HG03135 (cell line): ENCODE data around the gene IFI44.

Source experiments
- ATAC-seq: cut with Tn5 transposase; IDR thresholded peaks from one replicate; pipeline ENCODE4 v1.9.1; 2021; ENCODE audit warnings: mild to moderate bottlenecking, moderate library complexity; ENCODE audit not compliant: unreplicated experiment

Gene IFI44

GRCh38 chr1:78651241-78651640, 1.6 kb downstream of the IFI44 start:
- ATAC-seq: no peak

DNA sequence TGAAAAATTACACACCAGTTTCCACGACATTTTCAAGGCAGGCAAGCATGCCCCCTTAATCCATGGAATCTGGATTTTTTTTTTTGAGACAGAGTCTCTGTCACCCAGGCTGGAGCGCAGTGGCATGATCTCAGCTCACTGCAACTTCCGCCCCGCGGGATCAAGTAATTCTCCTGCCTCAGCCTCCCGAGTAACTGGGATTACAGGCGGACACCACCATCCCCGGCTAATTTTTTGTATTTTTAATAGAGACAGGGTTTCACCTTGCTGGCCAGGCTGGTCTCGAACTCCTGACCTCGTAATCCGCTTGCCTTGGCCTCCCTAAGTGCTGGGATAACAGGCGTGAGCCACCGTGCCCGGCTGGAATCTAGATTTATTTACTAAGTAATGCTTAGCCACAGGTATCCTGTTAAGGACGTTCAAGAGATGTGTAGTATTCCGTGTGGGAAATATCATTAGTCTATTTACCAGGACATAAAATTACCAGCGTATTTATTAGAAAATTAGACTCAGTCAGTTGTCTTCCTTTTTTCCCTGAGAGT, 2.5 kb downstream of the IFI44 start:
- no peak for ATAC-seq

DNA sequence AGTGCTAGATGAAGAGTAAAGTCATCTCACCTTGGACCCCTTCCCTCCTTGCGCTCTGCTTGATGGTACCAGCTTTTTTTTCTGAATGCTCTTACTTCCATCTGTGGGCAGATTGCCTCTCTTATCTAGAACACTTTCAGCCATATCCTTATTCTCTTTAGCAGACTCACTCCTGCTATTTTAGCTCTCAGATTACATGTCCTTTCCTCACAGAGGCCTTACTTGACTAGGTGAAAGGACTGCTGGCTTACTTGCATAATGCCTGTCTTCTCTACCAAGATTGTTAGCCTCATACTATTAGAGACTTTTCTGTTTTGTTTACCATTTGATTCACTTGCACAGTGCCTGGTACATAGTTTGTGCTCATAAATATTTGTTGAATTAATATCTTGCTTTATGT, 9.3 kb downstream of the IFI44 start:
- no peak for ATAC-seq

GRCh38 chr1:78663923-78664322, 14.3 kb downstream of the IFI44 start:
- ATAC-seq: no peak

DNA sequence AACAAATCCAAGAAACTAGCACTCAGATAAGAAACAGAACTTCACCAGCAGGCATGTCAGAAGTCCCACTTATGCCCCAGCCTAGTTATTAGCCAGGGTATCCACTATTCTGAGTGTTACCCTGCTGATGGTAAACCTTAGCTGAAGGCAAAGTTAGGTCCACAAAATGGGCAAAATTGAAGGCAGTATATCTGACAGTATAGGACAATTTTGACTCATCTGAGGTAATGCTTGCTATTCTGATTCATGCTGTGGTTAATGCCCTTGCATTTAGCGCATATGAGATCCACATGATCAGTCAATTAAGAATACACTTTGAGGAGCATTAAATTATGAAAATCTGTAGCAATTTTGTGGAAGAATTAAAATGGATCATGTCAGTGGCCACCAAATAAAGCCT, 15.1 kb downstream of the IFI44 start:
- no peak for ATAC-seq

GRCh38 chr1:78665809-78666208, 16.2 kb downstream of the IFI44 start:
- no peak for ATAC-seq

DNA sequence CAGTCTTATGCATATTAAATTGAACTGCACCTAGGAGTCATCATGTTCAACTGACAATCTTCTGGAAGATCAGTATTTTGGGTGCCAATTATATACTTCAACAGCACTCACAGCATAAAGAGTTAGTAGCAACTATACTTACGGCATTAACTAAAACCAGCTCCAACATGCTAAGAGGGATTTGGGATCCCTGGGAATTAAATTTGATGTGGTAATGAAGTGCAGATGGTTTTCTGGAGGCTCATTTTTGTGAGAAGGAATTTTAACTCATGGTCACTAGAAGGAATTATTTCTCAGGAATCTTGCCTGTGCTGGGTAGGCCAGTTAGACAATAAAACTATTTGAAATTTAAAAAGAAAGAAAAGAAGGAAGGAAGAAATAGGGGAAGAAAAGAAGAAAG, 18.3 kb downstream of the IFI44 start:
- no peak for ATAC-seq

- ATAC-seq: no peak
Measured at GRCh38 chr1:78668427-78668826, 18.8 kb downstream of the IFI44 start.

- no peak for ATAC-seq
Measured at GRCh38 chr1:78672428-78672827, 22.8 kb downstream of the IFI44 start.

DNA sequence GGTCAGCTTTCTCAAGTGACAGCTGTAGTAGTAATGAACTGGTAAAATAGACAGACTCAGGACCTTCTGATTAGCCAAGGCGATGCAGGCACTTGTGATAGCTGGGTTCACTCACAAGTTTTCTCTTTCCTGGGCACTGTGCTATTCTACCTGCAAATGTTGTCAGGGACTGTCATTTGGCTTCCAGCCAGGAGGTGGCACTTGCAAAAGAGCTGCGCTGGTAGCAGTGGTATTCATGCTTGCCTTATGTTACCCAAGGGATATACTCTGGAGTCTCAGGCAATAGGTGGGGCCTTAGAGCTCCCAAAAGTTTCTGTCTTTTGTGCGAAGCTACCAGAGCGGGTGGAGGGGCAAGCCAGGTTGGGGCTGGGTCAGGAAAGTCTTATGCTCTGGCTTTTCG, 23.5 kb downstream of the IFI44 start:
- no peak for ATAC-seq

- ATAC-seq: no peak
Measured at GRCh38 chr1:78676347-78676982, 26.8 kb downstream of the IFI44 start.

- ATAC-seq: no peak
Measured at GRCh38 chr1:78676993-78677392, 27.4 kb downstream of the IFI44 start.

- no peak for ATAC-seq
Measured at GRCh38 chr1:78677788-78678187, 28.2 kb downstream of the IFI44 start.

DNA sequence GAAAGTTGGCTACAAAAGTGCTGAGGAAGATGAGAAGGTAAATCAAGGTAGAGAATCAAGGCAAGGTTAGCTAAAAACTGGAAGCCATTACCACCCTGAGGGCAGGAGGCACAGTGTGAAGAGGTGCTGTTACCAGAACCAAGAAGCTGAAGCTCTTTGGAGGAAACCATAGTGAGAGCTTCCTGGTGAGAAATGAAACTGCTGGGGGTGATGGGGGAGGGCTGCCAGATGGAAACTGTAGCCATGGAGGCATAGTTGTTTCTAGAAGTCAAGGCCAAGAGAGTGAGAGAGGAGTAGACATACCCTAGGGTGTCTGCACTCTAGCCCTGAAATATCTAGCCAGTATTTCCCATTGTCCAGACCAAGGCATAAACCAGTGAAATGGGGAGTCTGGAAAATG, 28.7 kb downstream of the IFI44 start:
- peak; percentile 86 for ATAC-seq

GRCh38 chr1:78681265-78681664, 31.6 kb downstream of the IFI44 start:
- ATAC-seq: no peak

GRCh38 chr1:78682496-78682895, 32.9 kb downstream of the IFI44 start:
- ATAC-seq: no peak

DNA sequence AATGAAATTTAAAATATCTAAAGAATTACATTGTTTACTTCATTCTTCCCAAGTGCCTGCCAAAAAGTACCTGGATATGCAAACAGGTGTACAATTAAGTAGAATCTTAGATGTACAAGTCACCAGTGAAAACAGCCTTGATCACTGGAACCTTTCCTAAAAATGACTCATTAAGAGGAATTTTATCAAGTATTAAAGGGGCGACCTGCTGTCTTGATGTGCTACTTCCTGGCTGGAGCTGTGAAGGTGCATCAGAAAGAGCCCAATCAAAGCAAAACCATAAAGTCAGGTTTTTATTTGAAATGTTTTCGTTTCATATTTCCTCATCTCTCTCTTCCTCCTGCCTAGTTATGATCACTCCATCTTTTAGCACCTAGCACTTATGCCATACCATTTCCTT, 33.4 kb downstream of the IFI44 start:
- ATAC-seq: no peak

GRCh38 chr1:78687315-78687714, 37.7 kb downstream of the IFI44 start:
- ATAC-seq: no peak

- ATAC-seq: no peak
Measured at GRCh38 chr1:78687914-78688313, 38.3 kb downstream of the IFI44 start.

DNA sequence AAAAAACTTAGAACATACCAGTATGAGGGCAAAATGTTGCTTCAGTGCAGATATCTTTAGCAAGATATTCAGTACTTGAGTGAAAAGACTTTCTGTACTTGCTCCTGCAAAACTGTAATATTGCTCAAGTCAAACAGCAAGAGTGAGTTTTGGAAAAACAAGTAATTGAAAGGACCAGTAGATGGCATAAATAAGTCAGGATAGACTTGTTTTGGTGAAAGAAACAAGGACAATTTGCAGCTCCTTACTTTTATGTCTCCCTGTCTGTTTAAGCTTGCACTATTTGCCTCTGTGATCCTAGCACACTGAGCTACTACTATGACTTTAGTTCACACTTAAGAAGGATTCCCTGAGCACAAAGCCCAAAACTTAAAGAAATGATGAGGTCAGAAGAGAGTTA, 39.1 kb downstream of the IFI44 start:
- no peak for ATAC-seq

- no peak for ATAC-seq
Measured at GRCh38 chr1:78690516-78690915, 40.9 kb downstream of the IFI44 start.

- ATAC-seq: no peak
Measured at GRCh38 chr1:78691995-78692747, 42.5 kb downstream of the IFI44 start.
